Ascending aorta (tissue), 2 donors: ENCODE data around the gene GM2A. TPM values are rescaled to one million over a fixed set of nuclear protein-coding genes. Genes with fewer than 3 reads are reported as not detected.

Source experiments
- DNase-seq, 2 donors: peaks; one replicate each; pipeline ENCODE4 v3.0.0-alpha.2; 2019; ENCODE audit warnings: low spot score in 2 of 2
- H3K27ac ChIP-seq, 2 donors: fragments of 200-600 bp; sonication (generic); one replicate each; pipeline ENCODE4 v1.5.1; 2016 to 2017; ENCODE audit warnings: mild to moderate bottlenecking in 1 of 2
- H3K27me3 ChIP-seq: fragments of 200-600 bp; sonication (generic); one replicate; pipeline ENCODE4 v1.5.1; 2017
- H3K36me3 ChIP-seq, 2 donors: fragments of 200-600 bp; sonication (generic); one replicate each; pipeline ENCODE4 v1.5.1; 2016
- H3K4me1 ChIP-seq, 2 donors: fragments of 200-600 bp; sonication (generic); one replicate each; pipeline ENCODE4 v1.5.1; 2016 to 2017; ENCODE audit warnings: mild to moderate bottlenecking in 1 of 2
- H3K4me3 ChIP-seq, 2 donors: fragments of 200-600 bp; sonication (generic); one replicate each; pipeline ENCODE4 v1.5.1; 2016 to 2017; ENCODE audit warnings: mild to moderate bottlenecking in 1 of 2
- H3K9me3 ChIP-seq, 2 donors: fragments of 200-600 bp; sonication (generic); one replicate each; pipeline ENCODE4 v1.5.1; 2016
- intact Hi-C: fragments of 100-400 bp; cut with DNase I; formaldehyde crosslinking; loops from one replicate; pipeline ENCODE4 v1.15.1; 2023
- total RNA-seq: library from RNA; depleted of rRNA; stranded (reverse); fragments of >200 nt; gene quantifications from one replicate; pipeline ENCODE4 v1.1.0, GENCODE V29; 2016
- TF ChIP-seq, protein P1 (sequence below), 3 experiments: fragments of 200-600 bp in 2 of 3; fragments of 450-650 bp in 1 of 3; sonication (generic) in 2 of 3; IDR thresholded peaks; one replicate each; pipeline ENCODE4 v1.5.1; 2016 to 2019; ENCODE audit warnings: antibody characterized with exemption in 3 of 3, mild to moderate bottlenecking in 1 of 3, moderate library complexity in 1 of 3

The GM2A gene
- total RNA-seq, 1 donor from 2014 or later: 15.0 TPM

DNA sequence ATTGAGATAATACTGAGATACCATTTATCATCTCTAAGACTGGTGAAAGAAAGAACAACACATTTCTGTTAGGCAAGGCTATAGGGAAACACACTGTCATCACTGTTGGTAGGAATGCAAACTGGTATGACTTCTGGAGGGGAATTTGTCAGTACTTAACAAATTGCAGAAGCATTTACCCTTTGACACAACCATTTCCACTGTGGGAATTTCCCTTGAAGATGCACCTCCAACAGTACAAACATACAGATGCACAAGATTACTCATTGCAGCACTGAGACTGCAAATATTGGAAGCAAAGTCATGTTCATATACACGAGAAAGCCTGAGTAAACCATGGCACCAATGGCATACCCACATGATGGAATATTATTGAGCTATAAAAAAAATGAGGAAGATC, 17.6 kb downstream of the GM2A start:
- DNase-seq: no peak
- Histone ChIP-seq H3K27me3 (no peaks in the 10 kb centered on the region), H3K4me1 (no peaks in the 10 kb centered on the region), H3K27ac (no peak overlapping the region), H3K36me3 (peaks cover 22 to 42% of the 10 kb centered on the region in 2 donors), H3K9me3 (no peaks in the 10 kb centered on the region), H3K4me3 (no peak overlapping the region)
- TF ChIP-seq, protein P1, sequence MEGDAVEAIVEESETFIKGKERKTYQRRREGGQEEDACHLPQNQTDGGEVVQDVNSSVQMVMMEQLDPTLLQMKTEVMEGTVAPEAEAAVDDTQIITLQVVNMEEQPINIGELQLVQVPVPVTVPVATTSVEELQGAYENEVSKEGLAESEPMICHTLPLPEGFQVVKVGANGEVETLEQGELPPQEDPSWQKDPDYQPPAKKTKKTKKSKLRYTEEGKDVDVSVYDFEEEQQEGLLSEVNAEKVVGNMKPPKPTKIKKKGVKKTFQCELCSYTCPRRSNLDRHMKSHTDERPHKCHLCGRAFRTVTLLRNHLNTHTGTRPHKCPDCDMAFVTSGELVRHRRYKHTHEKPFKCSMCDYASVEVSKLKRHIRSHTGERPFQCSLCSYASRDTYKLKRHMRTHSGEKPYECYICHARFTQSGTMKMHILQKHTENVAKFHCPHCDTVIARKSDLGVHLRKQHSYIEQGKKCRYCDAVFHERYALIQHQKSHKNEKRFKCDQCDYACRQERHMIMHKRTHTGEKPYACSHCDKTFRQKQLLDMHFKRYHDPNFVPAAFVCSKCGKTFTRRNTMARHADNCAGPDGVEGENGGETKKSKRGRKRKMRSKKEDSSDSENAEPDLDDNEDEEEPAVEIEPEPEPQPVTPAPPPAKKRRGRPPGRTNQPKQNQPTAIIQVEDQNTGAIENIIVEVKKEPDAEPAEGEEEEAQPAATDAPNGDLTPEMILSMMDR (IDR thresholded peaks at IDR 0.05): no peak
- intact Hi-C loops: no loop called here

DNA sequence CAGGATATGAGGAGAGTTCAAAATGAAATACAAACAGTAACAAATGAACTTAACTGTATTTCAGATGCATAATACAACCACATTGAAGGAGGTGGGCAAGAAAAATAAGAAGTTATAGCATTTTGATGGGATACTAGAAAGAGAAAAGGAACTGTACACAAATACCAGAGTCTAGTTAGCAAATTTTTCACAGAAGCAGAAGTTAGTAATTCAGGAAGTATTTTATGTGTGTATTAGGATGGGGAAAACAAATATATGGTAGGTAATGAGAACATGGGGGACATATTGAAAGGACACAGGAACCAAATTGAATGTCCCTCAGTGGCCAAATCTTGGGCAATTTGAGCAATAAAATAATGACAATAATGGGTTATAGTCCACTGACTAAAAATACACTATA, 18.4 kb downstream of the GM2A start:
- intact Hi-C loops: no loop called here
- H3K36me3 ChIP-seq: peaks cover 20 to 36% of the 10 kb centered on the region in 2 donors
- no peak for DNase-seq
- no peak overlapping the region for H3K4me3 ChIP-seq
- no peak overlapping the region for H3K27ac ChIP-seq
- TF ChIP-seq, protein P1 (IDR thresholded peaks at IDR 0.05): no peak
- H3K4me1 ChIP-seq: no peaks in the 10 kb centered on the region
- no peaks in the 10 kb centered on the region for H3K27me3 ChIP-seq
- no peaks in the 10 kb centered on the region for H3K9me3 ChIP-seq

- Histone ChIP-seq H3K9me3 (no peaks in the 10 kb centered on the region), H3K36me3 (peaks cover 0 to 3% of the 10 kb centered on the region in 2 donors), H3K27me3 (no peaks in the 10 kb centered on the region), H3K4me3 (no peak overlapping the region), H3K4me1 (no peaks in the 10 kb centered on the region), H3K27ac (no peak overlapping the region)
- intact Hi-C loops: no loop called here
- TF ChIP-seq, protein P1 (IDR thresholded peaks at IDR 0.05): no peak
- no peak for DNase-seq
These were observed 21.7 kb downstream of the GM2A start for GRCh38 chr5:151274666-151275065.

DNA sequence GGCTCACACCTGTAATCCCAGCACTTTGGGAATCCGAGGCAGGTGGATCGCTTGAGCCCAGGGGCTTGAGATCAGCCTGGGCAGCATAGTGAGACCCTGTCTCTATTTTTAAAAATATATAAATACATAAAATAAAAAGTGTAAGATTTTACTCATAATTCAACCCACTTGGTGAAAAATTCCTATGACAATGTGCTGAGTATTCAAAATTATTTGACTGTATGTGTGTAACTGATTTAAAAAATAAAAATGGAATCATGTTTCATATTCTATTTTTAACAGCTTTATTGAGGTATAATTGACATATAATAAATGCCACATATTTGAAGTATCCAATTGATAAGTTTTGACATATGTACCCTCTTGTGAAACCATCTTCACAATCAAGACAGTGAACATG, 22.8 kb downstream of the GM2A start:
- intact Hi-C loops: no loop called here
- H3K4me3 ChIP-seq: no peak overlapping the region
- no peaks in the 10 kb centered on the region for H3K4me1 ChIP-seq
- TF ChIP-seq, protein P1 (IDR thresholded peaks at IDR 0.05): no peak
- DNase-seq: no peak
- no peaks in the 10 kb centered on the region for H3K9me3 ChIP-seq
- no peak overlapping the region for H3K27ac ChIP-seq
- no peaks in the 10 kb centered on the region for H3K27me3 ChIP-seq
- H3K36me3 ChIP-seq: no peaks in the 10 kb centered on the region

DNA sequence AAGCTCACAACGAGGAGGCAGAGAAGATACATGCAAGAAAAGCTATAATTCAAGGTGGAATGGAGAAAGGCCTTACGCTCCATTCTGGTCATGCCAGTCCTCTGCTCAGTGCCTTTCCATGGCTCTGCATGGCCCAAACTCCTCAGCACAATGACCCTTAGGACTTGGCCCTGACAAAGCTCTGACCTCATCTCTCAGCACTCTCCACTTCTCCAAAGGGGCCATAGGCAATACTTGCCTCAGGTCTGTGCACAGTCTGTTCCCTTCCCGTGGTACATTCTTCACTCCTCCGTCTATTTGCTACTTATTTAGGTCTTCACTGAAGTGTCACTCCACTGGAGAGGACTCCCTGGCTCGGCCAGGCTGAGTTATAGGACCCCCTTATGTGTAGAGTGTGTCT, 25.9 kb downstream of the GM2A start:
- H3K4me3 ChIP-seq: no peak overlapping the region
- no peak for DNase-seq
- H3K27ac ChIP-seq: no peak overlapping the region
- intact Hi-C loops: no loop called here
- H3K4me1 ChIP-seq: no peaks in the 10 kb centered on the region
- TF ChIP-seq, protein P1 (IDR thresholded peaks at IDR 0.05): no peak
- no peaks in the 10 kb centered on the region for H3K27me3 ChIP-seq
- no peaks in the 10 kb centered on the region for H3K36me3 ChIP-seq
- no peaks in the 10 kb centered on the region for H3K9me3 ChIP-seq

DNA sequence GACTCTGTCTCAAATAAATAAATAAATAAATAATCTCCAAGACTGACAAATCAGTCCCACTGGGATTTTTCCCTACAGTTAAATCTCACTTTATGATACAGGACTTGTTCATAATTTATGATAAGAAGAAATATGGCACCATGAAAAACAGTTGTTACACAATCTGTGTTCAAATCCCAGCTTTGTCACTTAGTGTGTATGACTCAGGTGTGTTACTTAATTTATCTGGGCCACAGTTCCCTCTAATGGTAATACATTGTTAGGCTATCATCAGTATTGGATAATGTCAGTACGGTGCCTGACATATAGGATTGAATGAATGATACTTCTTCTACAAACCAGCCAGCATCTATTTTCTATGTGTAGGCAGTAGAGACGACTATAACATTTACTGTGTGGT, 27.5 kb downstream of the GM2A start:
- H3K27ac ChIP-seq: no peak overlapping the region
- H3K9me3 ChIP-seq: no peaks in the 10 kb centered on the region
- H3K4me3 ChIP-seq: no peak overlapping the region
- DNase-seq: no peak
- H3K4me1 ChIP-seq: no peaks in the 10 kb centered on the region
- no peaks in the 10 kb centered on the region for H3K36me3 ChIP-seq
- intact Hi-C loops: no loop called here
- no peaks in the 10 kb centered on the region for H3K27me3 ChIP-seq
- TF ChIP-seq, protein P1 (IDR thresholded peaks at IDR 0.05): no peak
